Measurements from ENCODE around the gene SRPK1.
"Not testable (repeated sequence)": the region's sequence is repeated elsewhere in the genome, so short reads cannot be mapped to it uniquely, and the experiment has no call there.

Gene SRPK1

GRCh38 chr6:35920793-35921732, at the start of gene SRPK1:
SRPK1 (minus strand) TSS chr6:35921098; CDS start chr6:35921056, 42 bp downstream.
- peak; percentile 94 for DNase-seq

DNA sequence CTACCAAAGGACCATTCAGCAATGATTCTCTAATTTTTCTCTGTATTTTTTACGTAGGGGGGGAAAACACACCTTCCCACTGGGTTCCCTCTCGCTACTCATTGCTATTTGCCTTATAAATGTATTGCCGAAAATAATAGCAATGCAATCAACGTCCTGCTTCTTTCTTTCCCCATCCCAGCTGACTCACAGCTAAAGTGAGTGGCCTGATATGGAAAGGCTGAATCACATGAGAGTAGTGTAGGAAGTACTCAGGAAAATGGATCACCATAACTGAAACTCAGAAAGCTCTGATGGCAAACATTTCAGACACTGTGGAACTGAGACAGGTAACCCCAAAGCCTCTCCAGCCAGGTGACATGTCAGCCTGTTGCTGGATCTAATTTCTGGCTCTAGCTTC, 49.3 kb upstream of the SRPK1 start:
- DNase-seq = no peak

DNA sequence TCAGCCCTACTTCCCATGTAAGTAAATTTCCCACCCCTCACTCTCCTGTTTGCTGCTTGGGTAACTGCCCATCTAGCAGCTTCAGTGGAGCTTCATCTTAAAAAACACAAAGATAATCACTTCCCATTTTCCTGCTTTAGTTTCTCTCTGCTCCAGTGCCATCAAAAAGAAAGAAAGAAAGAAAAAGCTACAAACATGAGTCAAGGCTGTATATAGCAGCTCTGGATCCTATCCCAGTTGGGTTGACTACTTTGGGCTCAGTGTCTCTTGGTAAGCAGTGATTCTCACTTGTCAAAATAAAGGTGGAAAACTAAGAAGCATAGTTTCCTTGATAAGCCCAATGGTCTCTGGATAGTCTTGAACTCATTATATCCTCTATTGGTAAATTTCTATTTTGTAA, 48.7 kb upstream of the SRPK1 start:
- DNase-seq = no peak

GRCh38 chr6:35968821-35969220, 47.9 kb upstream of the SRPK1 start:
- no peak for DNase-seq

DNA sequence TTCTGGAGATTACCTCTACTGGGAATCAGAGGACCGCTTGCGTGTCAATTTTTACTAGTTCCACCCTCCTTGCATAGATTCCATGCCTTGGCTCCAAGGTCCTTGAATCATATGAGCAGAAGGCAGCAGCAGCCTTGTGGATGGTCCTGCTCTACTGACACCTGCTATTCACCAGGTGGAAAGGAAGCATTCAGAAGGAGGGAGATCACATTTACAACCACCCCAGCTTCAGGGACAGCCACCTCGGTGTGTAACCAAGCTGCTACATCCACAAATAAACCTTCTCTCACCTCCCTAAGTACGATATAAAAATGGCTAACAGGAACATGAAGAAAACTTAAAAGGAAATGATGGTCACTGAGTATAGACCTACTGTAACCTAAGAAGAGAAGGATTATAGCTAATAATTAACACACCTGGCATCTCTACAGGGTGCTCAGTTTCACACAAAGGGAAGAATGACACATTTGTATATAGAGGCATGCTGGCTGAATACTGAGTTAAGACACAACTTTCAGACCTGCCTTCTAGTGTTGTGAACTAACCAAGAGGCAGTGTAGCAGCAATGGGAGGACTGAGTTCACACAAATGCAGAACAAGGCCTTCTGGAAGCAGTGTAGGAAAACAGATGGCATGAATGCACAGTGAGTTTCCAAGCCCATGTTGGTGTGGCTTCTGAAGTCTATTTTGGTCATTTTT, 46.3 kb upstream of the SRPK1 start:
- DNase-seq = no peak

GRCh38 chr6:35962779-35963560, 42.1 kb upstream of the SRPK1 start:
- DNase-seq = no peak

- DNase-seq = no peak
Observed at GRCh38 chr6:35960187-35960586, 39.3 kb upstream of the SRPK1 start.

DNA sequence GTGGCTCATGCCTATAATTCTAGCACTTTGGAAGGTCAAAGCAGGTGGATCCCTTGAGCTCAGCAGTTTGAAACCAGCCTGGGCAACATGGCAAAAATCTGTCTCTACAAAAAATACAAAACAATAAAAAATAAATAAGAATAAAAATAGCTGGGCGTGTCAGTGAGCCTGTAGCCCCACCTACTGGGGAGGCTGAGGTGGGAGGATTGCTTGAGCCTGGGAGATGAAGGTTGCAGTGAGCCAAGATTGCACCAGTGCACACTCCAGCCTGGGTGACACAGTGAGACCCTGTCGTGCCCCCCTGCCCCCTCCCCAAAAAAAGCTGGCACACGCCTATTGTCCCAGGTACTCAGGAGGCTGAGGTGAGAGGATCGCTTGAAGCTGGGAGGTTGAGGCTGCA, 35.1 kb upstream of the SRPK1 start:
- DNase-seq = peak; percentile 22

GRCh38 chr6:35955521-35955920, 34.6 kb upstream of the SRPK1 start:
- no peak for DNase-seq

DNA sequence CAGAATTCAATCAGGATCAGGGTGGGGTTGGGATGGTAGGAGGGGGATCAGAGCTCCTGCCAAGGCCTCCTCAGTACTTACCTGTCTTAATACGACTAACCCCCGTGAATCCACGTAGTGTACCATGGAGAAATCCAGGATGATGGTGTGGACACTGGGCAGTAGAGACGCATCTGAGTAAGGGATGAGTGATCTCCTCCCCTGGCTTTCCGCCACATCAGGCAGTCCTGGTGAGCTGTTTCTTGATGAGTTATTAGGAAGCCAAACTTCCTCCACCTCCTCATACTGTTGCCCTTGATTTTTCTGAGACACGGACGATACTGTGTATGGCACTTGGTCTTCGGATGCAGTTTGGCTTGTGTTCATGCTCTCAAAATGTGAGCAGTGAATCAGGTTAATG, 34.2 kb upstream of the SRPK1 start:
- no peak for DNase-seq

- DNase-seq = no peak
Observed at GRCh38 chr6:35954333-35954732, 33.4 kb upstream of the SRPK1 start.

- peak; percentile 60 for DNase-seq
Observed at GRCh38 chr6:35948725-35949124, 27.8 kb upstream of the SRPK1 start.

GRCh38 chr6:35945650-35946025, 24.7 kb upstream of the SRPK1 start:
- no peak for DNase-seq

- DNase-seq = peak; percentile 10
Observed at GRCh38 chr6:35943390-35943789, 22.5 kb upstream of the SRPK1 start.

- no peak for DNase-seq
Observed at GRCh38 chr6:35942355-35942754, 21.5 kb upstream of the SRPK1 start.

GRCh38 chr6:35941170-35941569, 20.3 kb upstream of the SRPK1 start:
- DNase-seq = not testable (repeated sequence)

DNA sequence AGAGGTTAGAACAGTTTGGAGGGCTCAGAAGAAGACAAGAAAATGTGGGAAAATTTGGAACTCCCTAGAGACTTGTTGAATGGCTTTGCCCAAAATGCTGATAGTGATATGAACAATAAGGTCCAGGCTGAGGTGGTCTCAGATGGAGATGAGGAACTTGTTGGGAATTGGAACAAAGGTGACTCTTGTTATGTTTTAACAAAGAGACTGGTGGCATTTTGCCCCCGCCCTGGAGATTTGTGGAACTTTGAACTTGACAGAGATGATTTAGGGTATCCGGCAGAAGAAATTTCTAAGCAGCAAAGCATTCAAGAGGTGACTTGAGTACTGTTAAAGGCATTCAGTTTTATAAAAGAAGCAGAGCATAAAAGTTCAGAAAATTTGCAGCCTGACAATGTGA, 19.1 kb upstream of the SRPK1 start:
- not testable (repeated sequence) for DNase-seq

GRCh38 chr6:35939259-35939658, 18.4 kb upstream of the SRPK1 start:
- DNase-seq = not testable (repeated sequence)

GRCh38 chr6:35936681-35937359, 15.9 kb upstream of the SRPK1 start:
- DNase-seq = peak; percentile 47

DNA sequence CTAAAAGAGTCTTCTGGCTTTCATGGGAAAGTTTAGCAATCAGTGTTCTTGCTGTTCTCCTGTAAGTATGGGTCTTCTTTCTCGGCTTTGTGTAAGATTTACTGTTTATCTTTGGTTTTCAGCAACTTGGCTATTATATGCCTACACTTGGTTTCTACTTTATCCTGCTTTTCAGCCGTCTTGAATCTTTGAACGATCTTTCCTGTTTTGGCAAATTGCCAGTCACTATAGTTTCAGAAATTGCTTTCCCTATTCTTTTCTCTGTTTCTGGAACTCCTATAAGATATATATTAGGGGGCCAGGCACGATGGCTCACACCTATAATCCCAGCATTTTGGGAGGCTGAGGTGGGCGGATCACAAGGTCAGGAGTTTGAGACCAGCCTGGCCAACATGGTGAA, 14.6 kb upstream of the SRPK1 start:
- DNase-seq = no peak

DNA sequence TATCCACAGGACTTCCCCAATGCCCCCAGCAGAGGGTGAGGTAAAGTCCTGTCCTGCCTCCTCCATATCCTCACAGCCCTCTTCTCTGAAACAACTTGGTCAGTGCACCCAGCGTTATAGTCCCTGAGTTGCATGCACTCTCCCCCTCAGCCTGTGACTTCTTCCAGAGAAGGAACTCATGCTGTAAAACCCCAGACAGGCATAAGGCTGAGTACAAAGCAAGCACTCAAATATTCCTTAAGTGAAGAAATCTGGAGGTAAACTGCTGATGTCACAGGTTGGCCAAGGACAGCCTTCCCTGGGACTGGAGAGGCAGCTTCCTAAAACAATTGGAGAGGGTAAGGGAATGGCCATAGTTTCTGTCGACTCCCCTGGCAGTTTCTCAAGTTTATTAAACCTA, 12.9 kb upstream of the SRPK1 start:
- no peak for DNase-seq

DNA sequence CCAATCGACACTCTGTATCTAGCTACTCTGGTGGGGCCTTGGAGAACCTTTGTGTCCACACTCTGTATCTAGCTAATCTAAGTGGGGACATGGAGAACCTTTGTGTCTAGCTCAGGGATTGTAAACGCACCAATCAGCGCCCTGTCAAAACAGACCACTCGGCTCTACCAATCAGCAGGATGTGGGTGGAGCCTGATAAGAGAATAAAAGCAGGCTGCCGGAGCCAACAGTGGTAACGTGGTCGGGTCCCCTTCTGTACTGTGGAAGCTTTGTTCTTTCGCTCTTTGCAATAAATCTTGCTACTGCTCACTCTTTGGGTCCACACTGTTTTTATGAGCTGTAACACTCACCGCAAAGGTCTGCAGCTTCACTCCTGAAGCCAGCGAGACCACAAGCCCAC, 11.0 kb upstream of the SRPK1 start:
- not testable (repeated sequence) for DNase-seq

- DNase-seq = no peak
Observed at GRCh38 chr6:35931120-35931561, 10.2 kb upstream of the SRPK1 start.
